NOMO-1 treated with dmso at 0.1 percent for 144 hours (cell line): ENCODE data around the gene SURF2.

Source experiments
- DNase-seq: peaks from one replicate; lab custom pipeline; 2025; ENCODE audit not compliant: unreplicated experiment; lab: John Stamatoyannopoulos, UW

The SURF2 gene

DNA sequence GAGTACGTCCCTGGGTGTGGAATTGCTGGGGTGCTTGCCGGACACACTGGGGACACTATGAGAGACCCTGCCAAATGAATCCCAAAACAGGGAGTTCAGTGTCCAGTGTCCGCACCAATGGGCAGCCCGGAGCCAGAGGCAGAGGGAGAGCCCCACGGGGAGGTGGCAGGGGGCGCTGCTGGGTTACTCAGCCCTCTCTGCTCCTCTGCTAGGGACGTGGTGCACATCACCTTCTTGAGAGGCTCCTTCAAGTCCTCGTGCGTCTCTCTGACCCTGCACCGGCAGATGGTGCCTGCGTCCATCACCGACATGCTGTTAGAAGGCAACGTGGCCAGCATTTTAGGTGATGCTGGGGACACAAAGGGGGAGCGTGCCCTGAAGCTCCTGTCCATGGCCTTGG is 40.6 kb downstream of the SURF2 start:
- DNase-seq, result no peak

DNA sequence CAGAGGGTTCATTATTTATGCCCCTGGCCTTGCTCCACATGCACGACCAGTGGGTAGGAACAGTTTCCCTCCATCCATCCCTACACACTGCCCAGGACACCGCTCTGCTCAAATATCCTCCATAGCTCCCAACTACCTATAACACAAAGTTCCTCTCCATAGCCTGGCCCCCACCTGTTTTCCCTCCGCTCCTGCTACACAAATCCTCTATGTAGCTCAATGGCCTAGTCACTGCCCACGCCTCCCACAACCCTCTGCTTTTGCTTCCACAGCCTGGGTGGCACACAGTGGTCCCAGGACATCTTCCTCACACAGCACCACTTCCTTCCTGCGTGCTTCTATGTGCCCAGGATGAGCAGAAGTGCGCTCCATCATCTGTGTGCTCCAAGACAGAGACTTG is 41.0 kb downstream of the SURF2 start:
- DNase-seq, result no peak

DNA sequence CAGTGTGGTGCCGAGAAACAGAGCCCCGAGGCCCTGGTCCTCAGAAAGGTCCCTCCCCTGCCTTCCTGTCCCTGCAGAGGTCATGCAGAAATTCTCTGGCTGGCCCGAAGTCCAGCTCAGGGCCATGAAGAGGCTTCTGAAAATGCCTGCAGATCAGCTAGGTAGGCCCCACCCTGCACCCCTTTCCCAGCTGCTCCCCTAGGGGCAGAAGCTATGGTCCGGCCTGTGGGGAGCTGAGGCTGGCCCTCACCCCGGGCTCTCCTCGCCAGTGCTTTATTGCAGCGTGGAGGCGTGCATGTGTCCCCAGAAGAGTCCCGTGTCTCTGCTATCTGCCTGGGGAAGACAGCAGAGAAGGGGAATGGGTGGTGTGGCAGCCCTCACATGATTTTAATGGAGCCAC is 41.5 kb downstream of the SURF2 start:
- DNase-seq, result no peak

DNA sequence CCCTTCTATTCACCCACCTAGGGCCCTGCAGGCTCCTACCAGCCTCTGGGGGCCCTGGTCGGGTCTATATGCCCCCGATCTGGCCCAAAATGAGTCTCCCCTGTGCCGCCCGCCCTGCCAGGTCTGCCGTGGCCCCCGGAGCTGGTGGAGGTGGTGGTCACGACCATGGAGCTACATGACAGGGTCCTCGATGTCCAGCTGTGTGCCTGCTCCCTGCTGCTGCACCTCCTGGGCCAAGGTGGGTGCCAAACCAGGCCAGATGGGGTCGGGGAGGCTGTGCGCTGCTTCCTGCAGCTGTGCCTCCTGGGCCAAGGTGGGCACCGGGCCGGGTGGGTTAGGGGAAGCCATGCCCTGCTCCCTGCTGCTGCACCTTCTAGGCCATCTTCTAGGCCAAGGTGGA is 43.9 kb downstream of the SURF2 start:
- DNase-seq, result no peak

DNA sequence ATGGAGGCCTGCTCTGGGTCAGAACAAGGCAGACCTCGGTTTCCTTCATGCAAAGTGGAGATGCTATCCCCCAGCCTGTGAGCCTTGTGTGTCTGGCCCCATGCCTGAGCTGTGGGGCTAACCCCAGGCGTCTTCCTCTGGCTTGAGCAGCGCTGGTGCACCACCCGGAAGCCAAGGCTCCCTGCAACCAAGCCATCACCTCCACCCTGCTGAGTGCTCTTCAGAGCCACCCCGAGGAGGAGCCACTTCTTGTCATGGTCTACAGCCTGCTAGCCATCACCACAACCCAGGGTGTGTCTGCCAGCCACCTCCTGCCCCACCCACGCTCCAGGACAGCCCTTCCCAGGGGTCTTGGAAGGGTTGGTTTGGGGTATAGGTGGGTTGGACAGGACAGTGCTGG is 45.2 kb downstream of the SURF2 start:
- DNase-seq, result no peak

DNA sequence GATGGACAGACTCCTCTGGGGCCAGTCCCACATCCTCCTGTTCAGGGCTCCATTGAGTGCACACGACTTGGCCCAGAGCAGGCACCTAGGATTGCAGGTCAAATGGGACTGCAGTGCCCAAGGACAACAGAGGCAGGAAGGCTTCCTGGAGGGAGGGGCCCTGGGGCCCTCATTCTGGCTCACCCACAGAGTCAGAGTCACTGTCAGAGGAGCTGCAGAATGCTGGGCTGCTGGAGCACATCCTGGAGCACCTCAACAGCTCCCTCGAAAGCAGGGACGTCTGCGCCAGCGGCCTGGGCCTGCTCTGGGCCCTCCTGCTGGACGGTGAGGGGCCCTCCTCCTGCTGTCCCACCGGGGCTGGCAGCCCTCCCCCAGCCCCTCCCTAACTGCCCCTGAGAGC is 46.3 kb downstream of the SURF2 start:
- no peak for DNase-seq

DNA sequence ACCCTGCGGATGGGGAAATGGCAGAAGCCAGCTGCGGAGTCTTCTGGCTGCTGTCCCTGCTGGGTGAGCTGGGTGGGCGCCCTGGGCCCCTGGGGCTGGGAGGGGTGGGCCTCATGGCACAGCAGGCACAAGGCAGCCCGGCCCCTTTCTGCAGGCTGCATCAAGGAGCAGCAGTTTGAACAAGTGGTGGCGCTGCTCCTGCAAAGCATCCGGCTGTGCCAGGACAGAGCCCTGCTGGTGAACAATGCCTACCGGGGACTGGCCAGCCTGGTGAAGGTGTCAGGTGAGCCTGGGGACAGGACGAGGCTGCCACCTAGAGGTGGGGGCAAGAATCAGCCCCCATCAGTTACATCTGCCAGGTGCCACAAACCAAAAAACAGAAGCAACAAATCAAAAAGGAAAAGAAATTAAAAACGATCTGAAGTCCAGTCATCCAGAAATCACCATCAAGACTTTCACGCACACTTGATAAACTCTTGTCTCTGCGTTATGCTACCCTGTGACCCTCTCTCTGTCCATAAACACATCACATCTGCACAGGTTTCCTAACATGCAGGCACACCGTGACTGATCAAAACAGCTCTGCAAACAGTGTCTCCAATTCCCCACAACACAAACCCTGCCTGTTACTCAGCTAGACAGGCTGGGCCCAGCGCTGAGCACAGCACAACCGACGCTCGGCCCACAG is 47.6 kb downstream of the SURF2 start:
- DNase-seq, result no peak

DNA sequence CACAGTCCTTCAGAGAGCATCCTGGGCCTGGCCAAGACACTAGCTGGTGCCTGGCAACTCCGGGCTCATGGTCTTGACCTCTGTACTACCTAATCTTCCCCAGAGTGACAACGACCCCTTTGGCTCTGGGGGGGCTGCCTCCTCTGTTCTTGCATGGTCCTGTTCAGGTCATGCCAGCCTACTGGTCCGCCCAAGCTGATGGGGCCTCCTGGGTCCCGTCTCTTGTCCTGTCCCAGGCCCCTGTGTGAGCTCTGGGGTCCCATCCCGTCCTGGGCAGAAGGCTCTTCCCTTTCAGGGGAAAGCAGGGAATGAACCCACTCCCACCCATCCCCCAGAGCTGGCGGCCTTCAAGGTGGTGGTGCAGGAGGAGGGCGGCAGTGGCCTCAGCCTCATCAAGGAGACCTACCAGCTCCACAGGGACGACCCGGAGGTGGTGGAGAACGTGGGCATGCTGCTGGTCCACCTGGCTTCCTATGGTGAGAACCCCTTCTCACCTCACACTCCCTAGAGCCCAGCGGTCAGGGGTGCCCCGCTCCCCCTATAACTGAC is 48.2 kb downstream of the SURF2 start:
- DNase-seq, result no peak

DNA sequence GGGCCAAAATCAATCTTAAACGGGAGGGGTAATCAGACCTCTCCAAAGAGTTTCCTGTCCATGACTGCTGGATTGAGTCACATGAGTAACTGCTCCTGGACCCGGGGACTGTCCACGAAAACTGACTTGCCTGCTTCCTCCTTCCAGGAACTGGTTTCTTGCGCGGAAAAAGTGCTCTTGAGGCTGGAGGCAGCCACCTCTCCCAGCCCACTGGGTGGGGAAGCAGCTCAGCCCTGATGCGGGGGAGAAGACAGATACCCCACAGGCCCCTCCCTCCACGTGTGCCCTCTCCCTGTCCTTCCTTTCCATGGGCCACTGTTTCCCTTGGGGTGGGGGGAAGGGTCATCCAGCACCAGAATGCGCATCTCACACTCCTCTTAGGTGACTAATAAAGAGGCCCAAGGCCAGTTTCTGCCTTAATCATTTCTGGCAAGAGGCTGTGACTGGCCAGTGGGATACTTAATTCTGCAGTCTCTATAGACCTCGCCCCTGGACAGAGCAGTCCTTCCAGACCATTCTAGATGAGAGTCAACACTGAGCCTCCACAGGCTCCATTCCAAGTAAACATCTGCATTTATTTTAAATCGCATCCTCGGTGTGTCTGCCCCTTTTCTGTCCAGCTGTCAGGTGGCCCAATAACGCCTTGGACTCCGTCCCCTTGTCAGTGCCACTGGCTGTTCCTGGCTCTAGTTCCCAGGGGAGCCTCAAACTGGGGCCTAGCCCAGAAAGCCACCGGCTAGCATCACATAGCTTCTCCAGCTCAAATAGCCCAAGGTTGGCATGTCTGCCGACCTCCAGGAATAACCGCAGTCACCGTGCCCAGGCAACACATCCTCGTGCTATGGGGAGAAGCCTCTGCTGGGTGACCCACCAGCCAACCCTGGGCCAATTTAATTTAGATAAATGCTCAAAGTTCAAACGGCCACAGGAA is 49.4 kb downstream of the SURF2 start:
- DNase-seq, result no peak

DNA sequence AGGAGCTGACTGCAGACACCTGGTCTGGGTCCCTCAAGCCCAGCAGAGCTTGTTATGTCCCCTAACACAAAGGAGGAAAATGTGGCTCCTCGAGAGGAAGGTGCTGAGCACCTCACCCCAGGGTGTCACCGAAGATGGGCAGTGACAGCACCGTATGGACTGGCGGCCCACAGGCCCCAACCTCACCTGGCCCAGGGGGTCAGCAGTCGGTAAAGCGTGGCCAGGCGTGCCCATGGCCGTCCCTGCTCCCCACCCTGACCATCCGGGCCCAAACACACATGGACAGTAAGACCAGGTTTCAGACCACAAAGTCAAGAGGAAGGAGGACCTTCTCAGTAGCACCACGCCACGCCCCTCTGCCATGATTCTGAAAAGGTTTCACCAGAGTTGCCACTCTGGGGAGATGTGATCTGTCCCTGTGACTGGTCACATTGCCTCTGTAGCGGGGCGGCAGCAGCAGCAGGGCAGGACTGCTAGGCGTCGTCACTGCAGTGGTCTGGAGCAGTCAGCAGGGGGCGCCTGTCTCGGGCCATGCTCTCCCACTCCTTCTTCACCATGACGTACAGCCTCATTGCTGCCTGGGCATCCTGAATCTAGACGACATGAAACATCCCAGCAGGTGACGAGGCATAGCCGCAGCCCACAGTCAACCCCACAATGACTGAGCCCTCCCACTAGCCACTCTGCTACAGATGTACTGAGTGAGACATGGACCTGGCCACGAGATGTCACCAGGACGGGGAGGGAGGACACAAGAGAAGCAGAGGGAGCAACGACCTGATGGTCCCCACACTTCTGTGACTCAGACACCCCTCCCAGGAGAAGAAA is 50.3 kb downstream of the SURF2 start:
- DNase-seq, result peak; percentile 45

DNA sequence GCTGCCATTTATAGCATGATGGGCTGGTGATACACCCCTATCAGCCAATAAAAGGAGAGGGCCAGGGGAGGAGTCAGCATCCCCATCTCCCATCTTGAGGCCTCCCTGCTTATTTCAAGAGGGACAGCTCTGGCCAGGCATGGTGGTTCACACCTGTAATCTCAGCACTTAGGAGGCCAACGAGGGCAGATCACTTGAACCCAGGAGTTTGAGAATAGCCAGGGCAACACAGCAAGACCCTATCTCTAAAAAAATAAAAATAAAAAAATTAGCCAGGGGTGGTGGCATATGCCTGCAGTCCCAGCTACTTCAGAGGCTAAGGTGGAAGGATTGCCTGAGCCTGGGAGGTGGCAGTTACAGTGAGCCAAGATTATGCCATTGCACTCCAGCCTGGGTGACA is 51.7 kb downstream of the SURF2 start:
- DNase-seq, result no peak
